ENCODE results near the gene DDAH1. TPM values are rescaled to one million over a fixed set of nuclear protein-coding genes. Genes with fewer than 3 reads are reported as not detected.

The DDAH1 gene
- 6.8 to 8.8 TPM (median 8.0 TPM) in 5 replicates for total RNA-seq (2022; extraction: Qiagen RNA extraction)

GRCh38 chr1:85465099-85465785 is at the start of gene DDAH1:
TSS of gene DDAH1 (minus strand) at chr1:85465159. CDS start at chr1:85465045, 114 bp downstream.

GRCh38 chr1:85276215-85276977 is 188.6 kb downstream of the DDAH1 start, which contains the start of gene BCL10:
TSS of gene BCL10 (minus strand) at chr1:85276632. CDS start at chr1:85276352, 280 bp downstream.

Other genes with a start within 250 kb of the DDAH1 start
- gene C1orf52, start 205.5 kb downstream of the DDAH1 start, total RNA-seq (2022; extraction: Qiagen RNA extraction): 15.1 to 22.2 TPM (median 19.8 TPM) in 5 replicates
- 12.9 to 15.7 TPM (median 13.5 TPM) in 5 replicates for gene BCL10, start 188.5 kb downstream of the DDAH1 start, total RNA-seq (2022; extraction: Qiagen RNA extraction)
- 81.1 to 108 TPM (median 89.0 TPM) in 5 replicates for gene CCN1, start 115.6 kb upstream of the DDAH1 start, total RNA-seq (2022; extraction: Qiagen RNA extraction)
- gene ZNHIT6, start 243.3 kb upstream of the DDAH1 start, total RNA-seq (2022; extraction: Qiagen RNA extraction): 15.9 to 21.6 TPM (median 17.0 TPM) in 5 replicates

Data from A549 treated with AZD2906 at 1 μM for 4 hours (cell line).